ENCODE results near the gene ATG16L2. TPM values are rescaled to one million over a fixed set of nuclear protein-coding genes. Genes with fewer than 3 reads are reported as not detected.

Gene ATG16L2
- polyA plus RNA-seq, 1 experiment: 4.2 TPM

DNA sequence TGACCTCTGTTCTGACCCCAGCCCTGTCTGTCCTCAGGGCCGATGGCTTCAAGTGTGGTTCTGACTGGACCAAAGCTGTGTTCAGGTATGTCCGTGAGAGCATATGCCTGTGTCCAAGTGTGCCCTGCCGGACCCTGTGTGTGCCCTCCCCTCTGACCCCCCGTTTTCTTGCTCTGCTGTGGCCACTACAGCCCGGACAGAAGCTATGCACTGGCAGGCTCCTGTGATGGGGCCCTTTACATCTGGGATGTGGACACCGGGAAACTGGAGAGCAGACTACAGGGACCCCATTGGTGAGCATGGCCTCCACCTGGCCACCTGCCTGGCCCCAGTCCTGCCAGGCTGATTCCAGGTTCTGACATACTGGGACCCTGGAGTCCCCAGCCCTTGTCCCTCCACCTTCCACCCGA, 14.5 kb downstream of the ATG16L2 start:
- no peak overlapping the region for H3K4me3 ChIP-seq (ENCODE audit: low read depth, low read length)
- no peak for DNase-seq (ENCODE audit: low read depth, low spot score)
- POLR2A ChIA-PET: no interaction called here
- TF ChIP-seq CTCF (IDR thresholded peaks at IDR 0.05; ENCODE audit: low read depth, low read length): no peak
- H3K27ac ChIP-seq (ENCODE audit: low read depth, low read length): no peak overlapping the region
- no peaks in the 10 kb centered on the region for H3K9me3 ChIP-seq (ENCODE audit: control insufficient read depth, insufficient read depth, low read length)
- CTCF ChIA-PET: interaction anchor here (0.7 to 2.9 kb wide), 4 partner anchors 103 to 522 kb away, joined by 3 to 23 read pairs (median 8); no protein-coding TSS in a partner anchor
- H3K27me3 ChIP-seq (ENCODE audit: control insufficient read depth, insufficient read depth, low read length): no peaks in the 10 kb centered on the region

GRCh38 chr11:72829178-72829577, 15.0 kb downstream of the ATG16L2 start:
- no peaks in the 10 kb centered on the region for H3K9me3 ChIP-seq (ENCODE audit: control insufficient read depth, insufficient read depth, low read length)
- TF ChIP-seq CTCF (IDR thresholded peaks at IDR 0.05; ENCODE audit: low read depth, low read length): no peak
- ChIA-PET POLR2A (no interaction called here), CTCF (interaction anchor here (1.0 to 2.9 kb wide), 3 partner anchors 104 to 460 kb away, joined by 3 to 23 read pairs (median 12); no protein-coding TSS in a partner anchor)
- H3K27me3 ChIP-seq (ENCODE audit: control insufficient read depth, insufficient read depth, low read length): no peaks in the 10 kb centered on the region
- DNase-seq (ENCODE audit: low read depth, low spot score): no peak
- no peak overlapping the region for H3K4me3 ChIP-seq (ENCODE audit: low read depth, low read length)
- no peak overlapping the region for H3K27ac ChIP-seq (ENCODE audit: low read depth, low read length)

DNA sequence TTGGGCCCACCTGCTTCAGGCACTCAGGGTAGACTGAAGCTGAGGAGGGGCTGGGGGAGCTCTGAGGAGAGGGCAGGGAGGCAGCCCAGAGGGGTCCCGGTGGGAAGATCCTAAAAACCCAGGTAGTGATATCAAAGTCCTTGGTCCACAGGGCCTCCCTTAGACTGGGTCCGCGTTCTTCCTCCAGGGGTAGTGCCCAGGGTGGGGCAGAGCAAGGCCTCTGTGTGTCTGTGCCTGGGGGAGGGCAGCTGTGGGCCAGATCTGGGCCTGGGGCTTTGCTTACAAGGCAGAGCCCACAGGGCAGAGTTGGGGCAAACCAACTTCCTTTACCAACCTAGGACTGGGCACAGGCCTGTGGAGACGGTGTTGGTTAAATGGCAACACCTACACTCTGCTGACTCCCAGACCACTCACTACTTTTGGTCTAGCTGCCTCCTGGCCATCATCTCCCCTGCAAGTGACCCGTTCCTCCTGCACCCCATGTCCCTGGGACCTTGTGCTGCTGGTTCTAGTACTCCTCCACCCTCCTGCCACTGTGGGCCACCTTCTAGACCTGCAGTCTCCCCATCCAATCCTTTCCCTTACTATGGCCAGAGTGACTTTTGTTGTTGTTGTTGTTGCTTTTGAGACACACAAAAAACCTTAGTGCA, 15.8 kb downstream of the ATG16L2 start:
- CTCF ChIA-PET: interaction anchor here (0.8 to 5.7 kb wide), 6 partner anchors 105 to 521 kb away, joined by 3 to 153 read pairs (median 18); no protein-coding TSS in a partner anchor
- no peak for DNase-seq (ENCODE audit: low read depth, low spot score)
- Histone ChIP-seq H3K27ac (ENCODE audit: low read depth, low read length) (no peak overlapping the region), H3K9me3 (ENCODE audit: control insufficient read depth, insufficient read depth, low read length) (no peaks in the 10 kb centered on the region), H3K27me3 (ENCODE audit: control insufficient read depth, insufficient read depth, low read length) (no peaks in the 10 kb centered on the region), H3K4me3 (ENCODE audit: low read depth, low read length) (no peak overlapping the region)
- no peak for TF ChIP-seq CTCF (IDR thresholded peaks at IDR 0.05; ENCODE audit: low read depth, low read length)
- POLR2A ChIA-PET: no interaction called here

DNA sequence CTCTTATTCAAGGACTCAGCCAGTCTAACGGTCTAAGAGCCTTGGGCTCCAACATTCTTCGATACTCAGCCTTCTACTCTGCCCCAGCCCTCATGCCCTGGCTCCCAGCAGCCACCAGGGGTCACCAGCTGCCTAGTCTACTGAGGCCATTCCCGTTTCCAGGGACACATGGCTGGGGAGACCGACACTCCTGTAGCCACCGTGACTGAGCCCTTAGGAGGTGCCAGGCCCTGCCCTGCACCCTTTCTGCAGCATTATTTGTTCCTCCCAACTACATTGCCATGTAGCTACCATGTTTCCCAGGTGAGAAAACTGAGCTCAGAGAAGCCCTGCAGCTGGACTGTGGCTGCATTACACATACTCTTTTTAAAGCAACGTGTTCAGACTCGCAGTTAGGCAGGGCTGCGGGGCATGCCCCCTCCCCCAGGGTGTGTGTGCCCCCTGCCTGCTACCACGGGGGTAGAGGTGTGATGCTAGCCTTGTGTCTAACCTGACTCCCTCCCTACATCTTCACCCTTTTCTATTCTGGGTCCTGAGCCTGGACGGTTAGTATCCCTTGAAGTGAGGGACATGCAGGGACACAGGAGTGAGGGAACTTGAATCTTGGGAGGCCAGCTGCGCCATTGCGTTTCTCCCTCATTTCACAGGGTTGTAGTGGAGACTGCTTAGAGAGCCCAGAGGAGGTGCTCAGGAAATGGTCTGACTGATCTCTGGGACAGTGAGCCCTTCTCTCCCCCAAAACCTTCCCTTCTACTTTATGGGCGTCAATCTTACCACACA, 17.5 kb downstream of the ATG16L2 start:
- TF ChIP-seq CTCF (IDR thresholded peaks at IDR 0.05; ENCODE audit: low read depth, low read length): peak; percentile 98
- Histone ChIP-seq H3K27me3 (ENCODE audit: control insufficient read depth, insufficient read depth, low read length) (no peaks in the 10 kb centered on the region), H3K27ac (ENCODE audit: low read depth, low read length) (no peak overlapping the region), H3K9me3 (ENCODE audit: control insufficient read depth, insufficient read depth, low read length) (no peaks in the 10 kb centered on the region), H3K4me3 (ENCODE audit: low read depth, low read length) (no peak overlapping the region)
- POLR2A ChIA-PET: interaction anchor here (1.0 kb wide), 1 partner anchor 9 kb away, joined by 10 read pairs; no protein-coding TSS in a partner anchor
- no peak for DNase-seq (ENCODE audit: low read depth, low spot score)
- CTCF ChIA-PET: interaction anchor here (0.6 to 5.7 kb wide), 28 partner anchors 9 to 466 kb away, joined by 3 to 153 read pairs (median 4); partner anchors contain the start of gene FCHSD2

All from AG04450 (cell line).